ENCODE data around the gene ZNF546.
A peak's percentile ranks its signal among the peaks of the same experiment; 100 is the strongest.
"Not testable (repeated sequence)": the region's sequence is repeated elsewhere in the genome, so short reads cannot be mapped to it uniquely, and the experiment has no call there.

ZNF546 gene

DNA sequence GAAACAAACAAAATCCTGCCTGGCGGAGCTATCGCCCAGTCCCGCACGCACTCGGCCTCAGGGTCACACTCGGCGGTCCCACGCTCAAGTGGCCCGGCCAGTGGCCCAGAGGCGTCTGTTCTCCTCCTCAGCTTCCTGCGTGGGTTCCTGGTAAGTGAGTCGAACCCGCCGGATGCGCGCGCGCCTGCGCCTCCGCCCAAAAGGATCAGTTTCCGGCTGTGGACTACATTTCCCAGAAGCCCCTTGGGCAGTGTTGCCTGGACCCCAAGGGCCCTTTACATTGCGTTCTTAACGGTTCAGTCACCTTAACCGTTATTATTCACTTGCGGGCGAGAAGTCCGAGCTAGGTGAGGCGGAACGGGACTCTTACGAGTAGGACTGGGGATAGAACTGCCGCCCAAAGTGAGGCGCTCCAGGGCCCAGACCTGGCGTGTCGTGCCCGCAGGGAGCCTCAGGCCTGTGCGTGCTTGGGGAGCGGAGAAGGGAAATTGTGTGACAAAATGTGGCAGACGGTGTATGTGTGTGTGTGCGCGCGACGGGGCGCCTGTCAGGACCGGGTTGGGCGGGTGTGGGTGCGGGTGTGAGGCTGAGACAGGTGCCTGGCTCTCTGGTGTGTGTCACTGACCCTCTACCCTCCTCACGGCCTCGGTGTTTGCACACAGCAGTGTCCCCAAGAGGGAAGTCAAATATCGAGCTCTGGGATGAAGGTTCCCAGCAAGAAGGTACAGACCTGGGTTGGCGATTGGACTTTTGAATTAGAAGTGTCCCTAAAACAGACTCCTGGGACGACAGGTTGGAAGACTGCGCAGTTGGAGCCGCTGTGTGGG, at the start of gene ZNF546:
ZNF546 (plus strand) TSS at position 250 of the 827 bp plus-strand sequence. CDS start 1,267 bp downstream, outside the sequence.
- peak; percentile 92 for DNase-seq

GRCh38 chr19:39949026-39949747, 47.7 kb upstream of the ZNF546 start:
- no peak for DNase-seq

- DNase-seq, result no peak
Measured at GRCh38 chr19:39951065-39951650, 45.7 kb upstream of the ZNF546 start.

- DNase-seq, result no peak
Measured at GRCh38 chr19:39951686-39952085, 45.2 kb upstream of the ZNF546 start.

DNA sequence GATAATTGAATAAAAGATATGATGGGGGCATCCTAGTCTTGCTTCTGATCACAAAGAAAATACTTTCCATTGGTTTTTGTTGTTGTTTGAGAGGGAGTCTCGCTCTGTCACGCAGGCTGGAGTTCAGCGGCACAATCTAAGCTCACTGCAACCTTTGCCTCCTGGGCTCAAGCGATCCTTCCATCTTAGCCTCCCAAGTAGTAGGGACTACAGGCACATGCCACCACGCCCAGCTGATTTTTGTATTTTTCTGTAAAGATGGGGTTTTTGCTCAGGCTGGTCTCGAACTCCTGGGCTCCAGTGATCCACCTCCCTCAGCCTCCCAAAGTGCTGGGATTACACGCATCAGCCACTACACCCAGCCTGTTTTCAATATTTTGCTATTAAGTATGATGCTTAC, 42.9 kb upstream of the ZNF546 start:
- no peak for DNase-seq

- DNase-seq, result not testable (repeated sequence)
Measured at GRCh38 chr19:39957886-39958285, 39.0 kb upstream of the ZNF546 start.

DNA sequence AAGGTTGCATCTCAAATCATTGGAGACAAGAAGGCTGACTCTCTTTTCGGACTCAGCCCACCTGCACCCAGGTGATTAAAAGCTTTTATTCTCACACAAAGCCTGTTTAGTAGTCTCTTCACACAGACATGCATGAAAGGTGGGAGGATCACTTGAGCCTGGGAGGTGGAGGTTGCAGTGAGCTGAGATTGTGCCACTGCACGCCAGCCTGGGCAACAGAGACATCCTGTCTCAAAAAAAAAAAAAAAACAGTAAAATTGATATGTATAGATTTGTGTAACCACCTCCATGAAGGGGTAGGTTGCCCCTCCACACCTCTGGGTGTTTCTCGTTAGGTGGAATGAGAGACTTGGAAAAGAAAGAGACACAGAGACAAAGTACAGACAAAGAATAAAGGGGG, 37.9 kb upstream of the ZNF546 start:
- DNase-seq, result not testable (repeated sequence)

- DNase-seq, result not testable (repeated sequence)
Measured at GRCh38 chr19:39959407-39959806, 37.5 kb upstream of the ZNF546 start.

DNA sequence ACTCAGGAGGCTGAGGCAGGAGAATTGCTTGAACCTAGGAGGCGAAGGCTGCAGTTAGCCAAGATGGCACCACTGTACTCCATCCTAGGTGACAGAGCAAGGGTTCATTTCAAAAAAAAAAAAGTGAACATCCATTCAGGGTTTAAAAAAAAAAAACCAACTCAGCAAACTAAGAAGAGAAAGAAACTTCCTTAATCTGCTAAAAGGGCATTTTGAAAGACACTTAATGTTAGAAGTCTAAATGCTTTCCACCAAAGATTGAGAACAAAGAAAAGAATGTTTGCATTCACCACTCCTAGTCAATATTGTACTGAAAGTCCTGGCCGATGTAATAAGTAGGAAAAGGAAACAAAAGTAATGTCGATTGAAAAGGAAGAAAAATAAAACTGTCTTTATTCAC, 33.0 kb upstream of the ZNF546 start:
- DNase-seq, result no peak

DNA sequence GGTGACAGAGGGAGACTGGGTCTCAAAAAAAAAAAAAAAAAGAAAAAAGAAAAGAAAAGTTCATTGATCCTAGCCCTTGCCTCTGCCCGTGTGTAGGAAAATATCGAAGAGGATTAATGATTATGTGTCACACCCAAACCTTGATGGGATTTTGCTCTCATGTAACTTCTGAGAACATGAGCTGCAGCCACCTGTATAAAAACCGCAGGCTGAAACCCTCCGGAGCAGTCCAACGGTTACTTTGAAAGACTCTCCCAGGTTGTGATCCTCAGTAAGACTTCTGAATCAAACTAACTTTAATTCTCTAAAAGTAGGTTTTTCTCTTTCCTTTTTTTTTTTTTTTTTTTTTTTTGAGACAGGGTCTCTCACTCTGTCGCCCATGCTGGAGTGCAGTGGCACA, 30.2 kb upstream of the ZNF546 start:
- DNase-seq, result no peak

DNA sequence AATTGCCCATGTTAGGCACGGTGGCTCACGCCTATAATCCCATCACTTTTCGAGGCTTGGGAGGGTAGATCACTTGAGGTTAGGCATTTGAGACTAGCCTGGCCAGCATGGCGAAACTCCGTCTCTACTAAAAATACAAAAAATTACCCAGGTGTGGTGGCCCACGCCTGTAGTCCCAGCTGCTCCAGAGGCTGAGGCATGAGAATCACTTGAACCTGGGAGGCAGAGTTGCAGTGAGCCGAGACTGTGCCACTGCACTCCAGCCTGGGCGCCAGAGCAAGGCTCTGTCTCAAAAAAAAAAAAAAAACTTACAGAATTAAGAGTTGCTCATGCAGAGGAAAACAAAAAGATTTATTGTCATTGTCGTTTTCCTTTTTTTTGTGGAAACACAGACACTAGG, 29.3 kb upstream of the ZNF546 start:
- no peak for DNase-seq

GRCh38 chr19:39968789-39969188, 28.1 kb upstream of the ZNF546 start:
- no peak for DNase-seq

- DNase-seq, result no peak
Measured at GRCh38 chr19:39969266-39969665, 27.6 kb upstream of the ZNF546 start.

DNA sequence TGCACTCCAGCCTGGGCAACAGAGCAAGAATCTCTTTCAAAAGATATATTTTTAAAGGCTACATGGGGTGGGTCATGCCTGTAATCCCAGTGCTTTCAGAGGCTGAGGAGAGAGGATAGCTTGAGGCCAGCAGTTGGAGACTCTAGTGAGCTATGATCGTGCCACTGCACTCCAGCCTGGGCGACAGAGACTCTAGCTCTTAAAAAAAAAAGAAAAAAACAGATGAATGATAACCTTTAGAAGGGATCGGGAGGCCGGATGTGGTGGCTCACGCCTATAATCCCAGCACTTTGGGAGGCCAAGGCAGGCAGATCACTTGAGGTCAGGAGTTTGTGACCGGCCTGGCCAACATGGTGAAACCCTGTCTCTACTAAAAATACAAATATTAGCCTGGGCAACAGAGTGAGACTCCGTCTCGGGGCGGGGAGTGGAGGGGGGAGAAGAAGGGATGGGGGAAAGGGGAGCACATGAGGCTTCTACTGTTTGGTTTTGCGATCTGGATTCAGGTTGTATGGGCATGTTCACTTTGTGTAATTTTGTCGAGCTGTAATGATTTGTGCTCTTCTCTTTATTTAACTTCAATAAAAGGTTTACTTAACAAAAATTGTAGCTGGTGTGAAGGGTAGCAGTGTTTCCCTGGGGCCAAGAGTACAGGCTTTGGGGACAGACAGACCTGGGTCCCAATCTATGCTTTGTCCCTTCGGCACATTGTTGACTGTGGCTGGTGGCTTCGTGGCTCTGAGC, 27.0 kb upstream of the ZNF546 start:
- DNase-seq, result no peak

GRCh38 chr19:39970425-39970674, 26.5 kb upstream of the ZNF546 start:
- DNase-seq, result no peak

DNA sequence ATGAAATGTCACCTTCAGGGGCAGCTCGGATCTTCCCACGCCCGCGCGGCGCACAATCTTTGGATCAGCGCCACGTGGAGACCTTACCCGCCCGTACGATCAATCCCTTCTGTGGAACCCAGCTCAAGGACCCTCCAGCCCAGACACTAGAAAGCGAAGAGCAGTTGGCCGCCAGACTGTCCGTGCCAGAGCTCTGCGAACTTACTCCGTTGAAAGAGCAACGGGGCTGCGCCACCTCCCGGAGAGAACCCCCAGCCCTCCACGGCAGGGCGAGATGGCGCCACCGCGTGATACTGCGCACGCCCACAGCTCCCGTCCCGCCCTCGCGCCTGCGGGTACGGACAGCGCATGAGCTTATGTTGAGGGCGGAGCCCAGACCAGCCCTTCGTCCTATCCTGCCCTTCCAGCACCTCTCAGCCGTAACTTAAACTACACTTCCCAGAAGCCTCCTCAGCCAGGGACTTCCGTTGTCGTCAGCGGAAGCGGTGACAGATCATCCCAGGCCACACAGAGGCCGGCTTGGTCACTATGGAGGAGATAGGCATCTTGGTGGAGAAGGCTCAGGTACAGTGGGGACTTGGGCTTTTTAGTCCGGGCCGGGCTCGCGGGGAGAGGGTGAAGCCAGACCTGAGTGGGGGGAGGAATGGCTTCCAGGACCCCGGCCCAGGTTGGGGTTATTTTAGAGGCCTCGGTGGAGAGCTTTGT, 26.0 kb upstream of the ZNF546 start, which contains the start of gene PSMC4:
PSMC4 (plus strand) TSS at position 491 of the 705 bp plus-strand sequence; CDS start at position 529, 38 bp downstream.
- peak; percentile 99 for DNase-seq

DNA sequence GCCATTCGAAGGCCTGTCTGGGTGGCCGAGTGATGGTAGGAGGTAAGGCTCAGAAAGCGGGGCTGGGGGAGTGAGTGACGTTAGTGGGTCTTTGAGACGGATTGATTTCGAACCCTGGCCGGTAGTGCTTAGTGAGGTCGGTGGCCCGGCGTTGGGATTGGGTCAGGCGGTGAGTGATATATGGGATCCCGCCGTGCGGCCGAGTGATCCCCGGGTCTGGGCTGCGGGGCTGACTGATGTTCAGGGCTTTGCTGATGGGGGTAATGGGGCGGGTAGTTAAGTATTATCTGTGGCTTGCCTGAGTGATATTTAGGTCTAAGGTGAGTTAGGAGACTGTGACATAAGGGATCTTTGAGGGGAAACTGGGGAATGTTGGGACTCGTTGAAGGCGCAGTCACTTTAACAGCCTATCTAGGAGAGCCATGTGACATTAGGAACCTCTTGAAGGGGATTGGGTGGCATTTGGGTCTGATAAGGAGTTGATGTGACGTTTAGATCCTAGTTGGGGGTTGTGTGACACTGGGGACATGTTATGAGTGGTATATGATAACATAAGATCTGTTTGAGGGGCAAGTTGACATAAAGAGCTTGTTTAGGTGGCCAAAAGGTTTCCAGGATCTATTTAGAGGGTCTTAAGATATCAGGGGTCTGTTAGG, 25.4 kb upstream of the ZNF546 start:
- DNase-seq, result no peak

DNA sequence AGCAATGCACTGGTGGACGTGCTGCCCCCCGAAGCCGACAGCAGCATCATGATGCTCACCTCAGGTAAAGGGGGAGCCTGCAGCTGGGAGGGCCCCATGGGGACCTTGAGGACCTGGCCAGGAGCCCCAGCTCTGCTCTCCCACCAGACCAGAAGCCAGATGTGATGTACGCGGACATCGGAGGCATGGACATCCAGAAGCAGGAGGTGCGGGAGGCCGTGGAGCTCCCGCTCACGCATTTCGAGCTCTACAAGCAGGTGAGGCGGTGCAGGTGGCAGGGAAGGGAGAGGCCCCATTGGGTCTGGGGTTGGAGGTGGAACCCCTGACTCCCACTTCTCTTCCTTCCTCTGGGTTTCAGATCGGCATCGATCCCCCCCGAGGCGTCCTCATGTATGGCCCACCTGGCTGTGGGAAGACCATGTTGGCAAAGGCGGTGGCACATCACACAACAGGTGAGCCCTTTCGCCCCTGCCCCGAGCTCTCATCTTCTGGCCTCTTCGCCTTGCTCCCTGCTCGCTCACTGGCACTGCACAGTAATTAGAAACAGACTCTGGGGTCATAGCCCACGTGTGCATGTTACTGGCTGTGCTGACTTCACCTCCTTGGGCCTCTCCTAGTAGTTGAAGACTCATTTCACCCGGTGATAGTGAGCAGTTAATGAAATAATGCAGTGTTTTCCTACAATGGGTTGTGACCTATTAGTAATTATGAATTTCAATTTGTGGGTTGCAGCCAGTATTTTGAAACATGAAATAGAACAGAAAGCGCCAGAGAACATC, 22.3 kb upstream of the ZNF546 start:
- DNase-seq, result no peak

DNA sequence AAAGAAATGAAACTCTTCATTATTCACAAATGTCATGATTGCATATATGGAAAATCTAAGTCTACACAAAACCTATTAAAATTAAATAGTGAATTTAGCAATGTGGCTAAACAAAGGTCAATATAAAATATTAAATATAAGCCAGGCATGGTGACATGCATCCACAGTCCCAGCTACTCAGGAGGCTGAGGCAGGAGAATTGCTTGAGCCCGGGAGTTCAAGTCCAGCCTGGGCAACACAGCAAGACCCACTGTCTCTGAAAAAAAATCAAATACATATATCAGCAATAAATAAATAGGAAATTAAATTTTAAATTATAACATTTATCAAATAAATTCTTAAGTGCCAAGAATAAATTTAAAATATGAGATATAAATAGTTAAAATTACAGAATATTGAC, 14.0 kb upstream of the ZNF546 start:
- no peak for DNase-seq

DNA sequence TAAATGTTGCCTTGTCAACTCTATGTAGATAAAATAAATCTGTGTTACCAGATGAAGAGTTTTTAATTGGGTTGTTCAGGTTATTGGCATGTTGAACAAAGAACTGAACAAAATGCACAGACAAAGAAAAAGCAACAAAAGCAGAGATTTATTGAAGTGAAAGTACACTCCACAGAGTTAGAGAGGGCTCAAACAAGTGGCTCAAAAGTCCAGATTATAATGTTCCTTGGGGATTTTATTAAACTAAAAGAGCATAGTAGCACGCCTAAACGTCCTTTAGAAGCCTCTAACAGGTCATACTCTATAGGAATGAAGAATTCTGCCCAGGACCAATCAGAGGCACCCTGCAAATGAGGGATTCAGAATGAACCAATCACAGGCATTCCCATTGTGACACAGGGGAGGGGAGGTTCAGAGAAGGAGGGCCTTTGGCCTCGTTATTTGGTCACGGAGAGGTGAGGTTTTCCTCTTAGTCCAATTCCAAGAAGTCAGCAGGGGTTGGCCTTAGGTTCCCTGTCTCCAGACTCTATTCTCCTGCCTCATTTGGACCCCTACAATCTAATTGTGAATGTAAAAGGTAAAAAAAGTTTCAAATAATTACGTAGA, 13.1 kb upstream of the ZNF546 start:
- DNase-seq, result no peak

GRCh38 chr19:39986643-39987042, 10.2 kb upstream of the ZNF546 start:
- DNase-seq, result no peak
